GM20000 (cell line): ENCODE data around the gene SLC9A3.

ENCODE experiments used
- DNase-seq: peaks from one replicate; pipeline ENCODE4 v3.0.0; 2012; ENCODE audit warnings: low spot score
- CTCF ChIP-seq: IDR thresholded peaks from 2 replicates; pipeline ENCODE4 v1.5.1; 2012; ENCODE audit warnings: mild to moderate bottlenecking, control low read depth; ENCODE audit errors: extremely low read depth, missing control alignments

The SLC9A3 gene

GRCh38 chr5:554284-554988 is 30.2 kb upstream of the SLC9A3 start:
- DNase-seq, result no peak
- TF ChIP-seq CTCF, result no peak

GRCh38 chr5:553874-554273 is 29.6 kb upstream of the SLC9A3 start:
- TF ChIP-seq CTCF, result no peak
- DNase-seq, result no peak

GRCh38 chr5:551406-551805 is 27.2 kb upstream of the SLC9A3 start:
- no peak for TF ChIP-seq CTCF
- no peak for DNase-seq

GRCh38 chr5:549229-549628 is 25.0 kb upstream of the SLC9A3 start:
- DNase-seq, result no peak
- no peak for TF ChIP-seq CTCF

- TF ChIP-seq CTCF, result no peak
- DNase-seq, result no peak
Measured at GRCh38 chr5:548256-548655, 24.0 kb upstream of the SLC9A3 start.

- DNase-seq, result no peak
- no peak for TF ChIP-seq CTCF
Measured at GRCh38 chr5:547086-547924, 23.1 kb upstream of the SLC9A3 start.

- TF ChIP-seq CTCF, result no peak
- DNase-seq, result no peak
Measured at GRCh38 chr5:546376-546908, 22.2 kb upstream of the SLC9A3 start.
